Endothelial cell of umbilical vein (primary cell): Measurements from ENCODE around the gene INTS12. TPM values are rescaled to one million over a fixed set of nuclear protein-coding genes. Genes with fewer than 3 reads are reported as not detected.

ENCODE experiments used
- BruUV-seq: library from RNA; stranded (reverse); fragments of 400-500 nt; replicated peaks from 2 replicates; lab custom pipeline; 2021; lab: Mats Ljungman, UMichigan
- CTCF ChIA-PET: fragments of 300-600, 350-600 bp; sonication (Branson Sonifier 250); formaldehyde crosslinking; loops from one replicate; lab custom pipeline; 2021; ENCODE audit warnings: antibody characterized with exemption, inconsistent platforms; lab: Charles Lee
- POLR2A ChIA-PET: fragments of 300-600, 350-600 bp; sonication (Branson Sonifier 250); formaldehyde crosslinking; loops from one replicate; lab custom pipeline; 2021; ENCODE audit warnings: antibody characterized with exemption, inconsistent platforms; lab: Charles Lee
- DNase-seq: peaks from one replicate; pipeline ENCODE4 v3.0.0-alpha.2; 2011; ENCODE audit warnings: low read depth, low spot score
- FAIRE-seq: peaks from 2 replicates; lab custom pipeline; 2011; peaks lifted over from hg19 to GRCh38; lab: Jason Lieb, UNC
- H2AFZ ChIP-seq: 2 replicates; pipeline ENCODE4 v1.6.0; 2012; ENCODE audit warnings: low read depth, low read length, control low read depth, inconsistent platforms
- H3K27ac ChIP-seq: 2 replicates; pipeline ENCODE4 v1.5.1; 2011; ENCODE audit warnings: low read depth, mild to moderate bottlenecking, control low read depth, low read length, moderate library complexity; ENCODE audit not compliant: insufficient read depth
- H3K27me3 ChIP-seq, 2 experiments: 2 replicates each; pipeline versions ENCODE4 v1.6.0 to v1.6.1; 2011; ENCODE audit warnings: low read length in 2 of 2, mixed read lengths in 1 of 2; ENCODE audit not compliant: control insufficient read depth in 2 of 2, insufficient read depth in 2 of 2
- H3K36me3 ChIP-seq, 2 experiments: 2 replicates in 1 of 2; 3 replicates in 1 of 2; pipeline ENCODE4 v1.5.1; 2011; ENCODE audit warnings: low read length in 2 of 2, mild to moderate bottlenecking in 1 of 2, moderate library complexity in 1 of 2; ENCODE audit not compliant: control insufficient read depth in 2 of 2, insufficient read depth in 2 of 2; ENCODE audit errors: extremely low read depth in 1 of 2
- H3K4me1 ChIP-seq: 3 replicates; pipeline ENCODE4 v1.5.1; 2011; ENCODE audit warnings: mild to moderate bottlenecking, low read length; ENCODE audit not compliant: control insufficient read depth, insufficient read depth; ENCODE audit errors: extremely low read depth
- H3K4me2 ChIP-seq: 2 replicates; pipeline ENCODE4 v1.6.1; 2011; ENCODE audit warnings: low read length, control low read depth, mixed read lengths; ENCODE audit not compliant: insufficient read depth
- H3K4me3 ChIP-seq, 3 experiments: fragments of 200-600 bp in 1 of 3; sonication (generic), shearing (Covaris generic) in 1 of 3; replicated peaks in 1 of 3; 2 replicates each; pipeline ENCODE4 v1.5.1; 2011 to 2016; ENCODE audit warnings: control low read depth in 3 of 3, low read length in 3 of 3, mild to moderate bottlenecking in 2 of 3, inconsistent platforms in 1 of 3, low read depth in 1 of 3, moderate library complexity in 1 of 3; ENCODE audit not compliant: insufficient read depth in 1 of 3
- H3K79me2 ChIP-seq: 2 replicates; pipeline ENCODE4 v1.6.0; 2012; ENCODE audit warnings: low read length, inconsistent platforms; ENCODE audit not compliant: control insufficient read depth, insufficient read depth
- H3K9ac ChIP-seq: replicated peaks from 2 replicates; pipeline ENCODE3; 2011; ENCODE audit warnings: low read length, control low read depth; ENCODE audit not compliant: insufficient read depth; ENCODE audit errors: extremely low read depth
- H3K9me1 ChIP-seq: replicated peaks from 3 replicates; pipeline ENCODE4 v1.6.0; 2011; ENCODE audit warnings: mild to moderate bottlenecking, low read length; ENCODE audit not compliant: control insufficient read depth, insufficient read depth; ENCODE audit errors: extremely low read depth
- H3K9me3 ChIP-seq: replicated peaks from 2 replicates; pipeline ENCODE4 v1.5.1; 2012; ENCODE audit warnings: low read length, inconsistent platforms; ENCODE audit not compliant: control insufficient read depth, insufficient read depth
- H4K20me1 ChIP-seq: replicated peaks from 2 replicates; pipeline ENCODE3; 2011; ENCODE audit warnings: mild to moderate bottlenecking, low read length; ENCODE audit not compliant: control insufficient read depth, insufficient read depth; ENCODE audit errors: extremely low read depth
- EZH2 ChIP-seq: IDR thresholded peaks from 2 replicates; pipeline ENCODE4 v1.6.1; 2012; ENCODE audit warnings: borderline replicate concordance, low read depth, mild to moderate bottlenecking, moderate library complexity, low read length, inconsistent platforms; ENCODE audit not compliant: severe bottlenecking
- JUN ChIP-seq: IDR thresholded peaks from 2 replicates; pipeline ENCODE4 v1.6.1; 2011; ENCODE audit warnings: borderline replicate concordance, low read depth; ENCODE audit not compliant: insufficient read length, insufficient read depth
- MYC ChIP-seq: IDR thresholded peaks from one replicate; pipeline ENCODE4 v1.6.1; 2011; ENCODE audit warnings: mild to moderate bottlenecking, low read depth, low read length
- POLR2A ChIP-seq: IDR thresholded peaks from 2 replicates; pipeline ENCODE4 v1.6.1; 2012; ENCODE audit warnings: low read depth, mild to moderate bottlenecking, control low read depth, low read length
- POLR2AphosphoS5 ChIP-seq: IDR thresholded peaks from 2 replicates; pipeline ENCODE4 v1.6.1; 2012; ENCODE audit warnings: low read depth, mild to moderate bottlenecking, control low read depth, low read length, moderate library complexity; ENCODE audit not compliant: insufficient read depth
- dilution Hi-C: fragments of 300-500 bp; cut with MboI; formaldehyde crosslinking; loops from one replicate; pipeline ENCODE4 v1.15.0; 2019; ENCODE audit warnings: low sequenced_read_pairs; ENCODE audit not compliant: extremely low pct_ligation_motif_present
- intact Hi-C: fragments of 100-400 bp; cut with micrococcal nuclease; formaldehyde crosslinking; loops from one replicate; pipeline ENCODE4 v1.10.0; 2022
- polyA plus RNA-seq, 4 experiments: library from polyadenylated mRNA; depleted of rRNA in 3 of 4; stranded (reverse) in 3 of 4; unstranded in 1 of 4; fragments of >200 nt; gene quantifications; 2 replicates each; pipeline versions ENCODE4 v1.2.1 to v1.2.3, GENCODE V29; 2011 to 2012; ENCODE audit warnings: missing spikeins in 1 of 4
- total RNA-seq: library from RNA; stranded (reverse); gene quantifications from 2 replicates; pipeline ENCODE4 v1.2.3, GENCODE V29; 2021
- TF ChIP-seq, protein P1 (sequence below): IDR thresholded peaks from 2 replicates; pipeline ENCODE4 v1.6.1; 2011; ENCODE audit not compliant: insufficient read depth, insufficient read length
- TF ChIP-seq, protein P2 (sequence below), 2 donors: IDR thresholded peaks; 1 replicate in 1 of 2; 2 replicates in 1 of 2; pipeline ENCODE4 v1.5.1; 2011; ENCODE audit warnings: low read length in 2 of 2, mild to moderate bottlenecking in 2 of 2, moderate library complexity in 2 of 2, control low read depth in 1 of 2, inconsistent platforms in 1 of 2, low read depth in 1 of 2; ENCODE audit not compliant: insufficient read depth in 1 of 2; ENCODE audit errors: extremely low read depth in 1 of 2

The INTS12 gene
- total and polyA plus RNA-seq, 2 donors (not counting 3 experiments of a cell fraction or from before 2014, with no cell fraction given), result 19.7 to 20.9 TPM

DNA sequence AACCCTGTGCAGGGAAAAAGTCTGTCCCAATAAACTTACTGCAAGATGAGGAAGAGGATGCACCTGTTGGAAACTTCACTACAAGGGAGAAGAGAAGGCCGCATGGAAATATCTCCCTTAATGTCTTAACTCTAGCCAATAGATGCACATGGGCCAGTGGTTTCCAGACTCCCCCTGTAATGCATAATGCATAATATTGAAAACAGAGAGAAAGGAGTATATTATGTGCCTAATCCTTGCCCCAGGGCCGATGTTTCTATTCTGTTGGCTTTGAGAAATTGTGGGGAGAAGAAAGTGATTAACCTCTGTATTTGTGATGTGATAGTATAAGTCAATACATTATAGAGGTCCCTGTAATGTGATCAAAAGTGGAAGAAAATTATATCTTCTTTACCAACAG lies 37.2 kb downstream of the INTS12 start:
- H3K9me3 ChIP-seq, result no peaks in the 10 kb centered on the region
- FAIRE-seq (no peak), DNase-seq (no peak)
- intact Hi-C loops, result no loop called here
- no peak overlapping the region for H3K9ac ChIP-seq
- H2AFZ ChIP-seq, result no peak overlapping the region
- ChIA-PET POLR2A (no interaction called here), CTCF (no interaction called here)
- no peak overlapping the region for H3K27ac ChIP-seq
- BruUV-seq, result no TSS peak
- H3K4me2 ChIP-seq, result no peak overlapping the region
- H3K36me3 ChIP-seq, result no peaks in the 10 kb centered on the region
- no peaks in the 10 kb centered on the region for H4K20me1 ChIP-seq
- no peaks in the 10 kb centered on the region for H3K4me1 ChIP-seq
- H3K4me3 ChIP-seq, result no peak overlapping the region
- no peaks in the 10 kb centered on the region for H3K79me2 ChIP-seq
- H3K9me1 ChIP-seq, result no peaks in the 10 kb centered on the region
- peaks cover 0 to 2% of the 10 kb centered on the region in 2 experiments for H3K27me3 ChIP-seq
- TF ChIP-seq POLR2A (no peak), POLR2AphosphoS5 (no peak), JUN (no peak), EZH2 (no peak)
- TF ChIP-seq, protein P1, sequence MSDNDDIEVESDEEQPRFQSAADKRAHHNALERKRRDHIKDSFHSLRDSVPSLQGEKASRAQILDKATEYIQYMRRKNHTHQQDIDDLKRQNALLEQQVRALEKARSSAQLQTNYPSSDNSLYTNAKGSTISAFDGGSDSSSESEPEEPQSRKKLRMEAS, result no peak
- dilution Hi-C loops, result no loop called here

DNA sequence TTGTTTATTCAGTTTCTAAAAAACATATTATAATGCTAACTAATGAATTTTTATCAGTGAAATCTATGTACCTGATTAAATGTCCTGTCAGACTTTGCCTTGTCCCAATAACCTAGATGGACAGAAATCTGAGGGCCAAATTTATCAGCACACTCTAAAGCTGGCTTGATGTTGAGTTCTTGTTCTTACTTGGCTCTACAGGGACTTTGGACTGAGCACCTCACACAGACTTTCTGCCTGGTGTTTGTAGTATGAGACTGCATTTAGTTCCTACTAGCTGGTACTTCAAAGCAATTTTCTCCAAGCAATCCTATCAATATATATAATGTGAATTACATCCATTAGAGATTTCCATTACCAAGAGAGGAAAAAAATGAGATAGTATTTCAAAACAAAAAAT lies 37.8 kb downstream of the INTS12 start:
- H3K9ac ChIP-seq, result no peak overlapping the region
- H3K4me1 ChIP-seq, result no peaks in the 10 kb centered on the region
- BruUV-seq, result no TSS peak
- TF ChIP-seq JUN, result no peak
- no peak for TF ChIP-seq POLR2AphosphoS5
- TF ChIP-seq, protein P1, result no peak
- TF ChIP-seq, protein P2, sequence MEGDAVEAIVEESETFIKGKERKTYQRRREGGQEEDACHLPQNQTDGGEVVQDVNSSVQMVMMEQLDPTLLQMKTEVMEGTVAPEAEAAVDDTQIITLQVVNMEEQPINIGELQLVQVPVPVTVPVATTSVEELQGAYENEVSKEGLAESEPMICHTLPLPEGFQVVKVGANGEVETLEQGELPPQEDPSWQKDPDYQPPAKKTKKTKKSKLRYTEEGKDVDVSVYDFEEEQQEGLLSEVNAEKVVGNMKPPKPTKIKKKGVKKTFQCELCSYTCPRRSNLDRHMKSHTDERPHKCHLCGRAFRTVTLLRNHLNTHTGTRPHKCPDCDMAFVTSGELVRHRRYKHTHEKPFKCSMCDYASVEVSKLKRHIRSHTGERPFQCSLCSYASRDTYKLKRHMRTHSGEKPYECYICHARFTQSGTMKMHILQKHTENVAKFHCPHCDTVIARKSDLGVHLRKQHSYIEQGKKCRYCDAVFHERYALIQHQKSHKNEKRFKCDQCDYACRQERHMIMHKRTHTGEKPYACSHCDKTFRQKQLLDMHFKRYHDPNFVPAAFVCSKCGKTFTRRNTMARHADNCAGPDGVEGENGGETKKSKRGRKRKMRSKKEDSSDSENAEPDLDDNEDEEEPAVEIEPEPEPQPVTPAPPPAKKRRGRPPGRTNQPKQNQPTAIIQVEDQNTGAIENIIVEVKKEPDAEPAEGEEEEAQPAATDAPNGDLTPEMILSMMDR (IDR thresholded peaks at IDR 0.05; ENCODE audit: extremely low read depth in 1 of 2, insufficient read depth in 1 of 2, low read depth in 1 of 2, low read length in 2 of 2), result no peak
- no peak for TF ChIP-seq MYC
- TF ChIP-seq EZH2, result no peak
- no peak overlapping the region for H3K4me3 ChIP-seq
- no peaks in the 10 kb centered on the region for H3K9me3 ChIP-seq
- intact Hi-C loops, result no loop called here
- H3K36me3 ChIP-seq, result no peaks in the 10 kb centered on the region
- no peaks in the 10 kb centered on the region for H3K9me1 ChIP-seq
- no peak overlapping the region for H3K4me2 ChIP-seq
- dilution Hi-C loops, result no loop called here
- ChIA-PET CTCF (no interaction called here), POLR2A (no interaction called here)
- no peak overlapping the region for H2AFZ ChIP-seq
- DNase-seq (no peak), FAIRE-seq (no peak)
- H4K20me1 ChIP-seq, result no peaks in the 10 kb centered on the region
- H3K27ac ChIP-seq, result no peak overlapping the region
- H3K79me2 ChIP-seq, result no peaks in the 10 kb centered on the region
- H3K27me3 ChIP-seq, result peaks cover 0 to 2% of the 10 kb centered on the region in 2 experiments
